HG03064 (cell line): ENCODE data around the gene ENDOG.
"Not testable (repeated sequence)": the region's sequence is repeated elsewhere in the genome, so short reads cannot be mapped to it uniquely, and the experiment has no call there.

Experiments used
- ATAC-seq: cut with Tn5 transposase; IDR thresholded peaks from one replicate; pipeline ENCODE4 v1.9.1; 2021; ENCODE audit warnings: low read depth; ENCODE audit not compliant: unreplicated experiment

ENDOG gene

DNA sequence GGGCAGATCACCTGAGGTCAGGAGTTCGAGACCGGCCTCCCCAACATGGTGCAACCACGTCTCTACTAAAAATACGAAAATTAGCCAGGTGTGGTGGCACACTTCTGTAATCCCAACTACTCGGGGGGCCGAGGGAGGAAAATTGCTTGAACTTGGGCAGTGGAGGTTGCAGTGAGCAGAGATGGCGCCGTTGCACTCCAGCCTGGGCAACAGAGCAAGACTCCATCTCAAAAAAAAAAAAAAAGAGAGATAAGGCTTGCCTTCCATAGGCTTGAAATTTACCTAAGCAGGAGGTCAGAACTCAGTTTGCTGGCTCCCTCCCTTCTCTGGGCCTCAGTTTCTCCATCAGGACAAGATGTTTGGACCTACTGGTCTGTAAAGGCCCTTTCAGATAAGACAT is 10.0 kb downstream of the ENDOG start:
- ATAC-seq: no peak

- ATAC-seq: peak; percentile 13
Measured at GRCh38 chr9:128828719-128829452, 10.6 kb downstream of the ENDOG start.

GRCh38 chr9:128829477-128830251 is 11.4 kb downstream of the ENDOG start, which contains the start of gene SPOUT1:
Gene SPOUT1 (minus strand): TSS chr9:128829794. CDS start chr9:128829780, 14 bp downstream.
- peak; percentile 84 for ATAC-seq

DNA sequence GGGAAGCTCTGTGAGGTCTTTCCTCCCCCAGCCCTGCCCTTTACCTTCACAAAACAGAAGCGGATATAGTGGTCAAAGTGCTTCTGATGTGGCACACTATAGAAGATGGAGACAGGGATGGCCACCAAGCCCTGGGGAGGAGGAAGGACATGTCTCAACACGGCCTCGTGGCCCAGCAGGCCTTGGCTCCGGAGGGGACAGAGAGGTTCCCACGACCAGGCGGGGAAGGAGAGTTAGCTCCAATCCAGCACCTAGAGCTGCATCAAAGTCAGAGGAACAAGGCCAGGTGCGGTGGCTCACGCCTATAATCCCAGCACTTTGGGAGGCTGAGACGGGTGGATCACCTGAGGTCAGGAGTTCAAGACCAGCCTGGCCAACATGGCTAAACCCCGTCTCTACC is 15.4 kb downstream of the ENDOG start:
- ATAC-seq: no peak

DNA sequence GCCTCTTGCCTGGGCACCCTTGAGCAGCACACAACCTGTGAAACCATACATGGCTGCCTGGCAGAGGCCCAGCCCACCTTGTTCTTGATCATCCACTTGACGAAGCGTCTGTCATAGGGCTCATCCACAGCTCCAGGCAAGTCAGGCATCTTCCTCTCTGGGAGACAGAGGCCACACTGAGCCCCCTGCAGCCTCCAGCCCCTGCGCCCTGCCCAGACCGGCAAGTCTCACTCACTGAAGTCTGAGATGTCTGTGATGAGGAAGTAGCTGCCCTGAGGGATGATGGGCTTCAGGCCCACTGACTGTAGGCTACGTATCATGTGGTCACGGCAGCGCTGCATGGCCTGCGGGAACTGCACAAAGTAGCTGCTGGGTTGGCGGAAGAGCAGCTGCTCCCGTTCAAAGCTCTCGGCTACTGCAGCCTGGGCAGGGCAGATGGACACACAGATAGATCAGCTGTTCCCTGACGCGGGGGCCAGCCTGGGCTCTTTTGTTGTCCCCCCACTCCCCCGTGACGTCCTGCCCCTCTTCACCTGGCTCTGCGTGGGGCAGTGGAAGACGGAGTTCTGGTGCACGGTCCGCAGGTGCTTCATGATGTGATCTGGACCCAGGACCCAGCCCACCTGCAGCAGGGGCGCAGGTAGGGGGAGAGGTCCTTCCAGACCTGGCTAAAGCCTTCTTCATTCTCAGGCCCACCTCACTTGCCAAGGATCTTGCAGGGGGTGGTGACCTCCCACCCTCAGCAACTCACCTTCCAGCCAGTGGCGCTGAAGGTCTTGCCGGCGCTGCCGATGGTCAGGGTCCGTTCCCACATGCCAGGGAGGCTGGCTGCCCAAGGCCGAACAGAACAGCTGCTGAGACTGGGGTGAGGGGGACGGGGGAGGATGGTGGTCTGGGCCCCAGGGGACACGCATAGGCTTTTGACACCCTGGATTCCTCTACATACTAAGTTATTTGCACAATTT is 17.2 kb downstream of the ENDOG start:
- no peak for ATAC-seq

DNA sequence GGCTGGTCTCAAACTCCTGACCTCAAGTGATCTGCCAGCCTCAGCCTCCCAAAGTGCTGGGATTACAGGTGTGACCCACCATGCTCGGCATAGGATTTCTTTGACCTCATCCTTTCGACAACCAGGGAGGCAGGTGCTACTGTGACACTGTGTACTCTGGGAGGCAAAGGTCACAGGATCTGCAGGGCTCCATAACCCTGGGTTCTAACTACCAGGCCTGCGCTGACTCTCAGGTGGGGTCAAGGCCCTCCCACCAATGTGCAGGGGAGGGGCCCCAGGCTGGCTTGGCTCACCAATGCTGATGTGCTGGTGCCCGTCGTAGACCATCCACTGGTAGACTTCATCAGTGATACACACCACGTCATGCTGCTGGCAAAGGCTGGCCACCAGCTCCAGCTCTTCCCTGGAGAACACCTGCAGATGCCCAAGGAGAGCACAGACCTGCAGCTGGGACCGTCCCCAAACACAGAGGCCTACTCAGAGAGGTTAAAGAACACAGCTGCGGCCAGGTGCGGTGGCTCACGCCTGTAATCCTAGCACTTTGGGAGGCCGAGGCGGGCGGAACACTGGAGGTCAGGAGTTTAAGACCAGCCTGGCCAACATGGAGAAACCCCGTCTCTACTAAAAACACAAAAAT is 18.3 kb downstream of the ENDOG start:
- no peak for ATAC-seq

- ATAC-seq: no peak
Measured at GRCh38 chr9:128838338-128838737, 20.0 kb downstream of the ENDOG start.

DNA sequence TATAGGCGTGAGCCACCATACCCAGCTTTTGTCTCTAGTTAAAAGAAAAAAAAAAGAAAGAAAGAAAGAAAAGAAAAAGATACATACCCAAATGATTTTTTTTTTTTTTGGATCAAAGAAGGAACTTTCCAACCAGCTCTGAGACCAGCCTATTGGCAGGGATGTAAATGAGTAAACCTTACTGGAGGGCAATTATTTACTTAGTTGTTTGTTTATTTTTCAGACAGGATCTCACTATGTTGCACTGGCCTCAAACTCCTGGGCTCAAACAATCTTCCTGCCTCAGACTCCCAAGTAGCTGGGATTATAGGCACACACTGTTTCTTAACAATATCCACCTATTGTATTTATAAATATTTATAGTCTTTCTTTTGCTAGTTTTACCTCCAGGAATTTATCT is 22.2 kb downstream of the ENDOG start:
- no peak for ATAC-seq

DNA sequence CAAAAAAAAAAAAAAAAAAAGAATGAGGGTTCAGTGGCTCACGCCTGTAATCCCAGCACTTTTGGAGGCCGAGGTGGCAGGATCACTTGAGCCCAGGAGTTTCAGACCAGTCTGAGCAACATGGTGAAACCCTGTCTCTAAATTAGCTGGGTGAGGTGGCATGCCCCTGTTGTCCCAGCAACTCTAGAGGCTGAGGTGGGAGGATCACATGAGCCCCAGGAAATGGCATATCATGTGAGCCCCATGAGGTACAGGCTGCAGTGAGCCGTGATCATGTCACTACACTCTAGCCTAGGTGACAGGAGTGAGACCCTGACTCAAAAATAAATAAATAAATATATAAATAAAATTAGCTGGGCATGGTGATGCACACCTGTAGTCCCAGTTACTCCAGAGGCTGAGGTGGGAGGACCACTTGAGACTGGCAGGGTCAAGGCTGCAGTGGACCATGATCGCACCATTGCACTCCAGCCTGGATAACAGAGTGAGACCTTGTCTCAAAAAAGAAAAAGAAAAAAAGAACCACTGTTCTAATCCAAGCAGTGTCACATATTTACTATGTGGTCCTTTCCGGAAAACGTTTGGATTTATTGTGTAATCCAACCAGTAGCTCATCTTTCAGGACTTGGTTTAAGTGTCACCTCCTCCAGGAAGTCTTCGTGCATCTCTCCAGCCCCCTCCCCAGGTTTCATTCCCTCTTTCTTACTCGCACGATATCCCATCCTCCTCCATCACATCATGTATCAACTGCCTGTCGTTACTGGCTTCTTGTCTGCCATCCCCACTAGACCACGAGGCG is 23.6 kb downstream of the ENDOG start:
- ATAC-seq: no peak

DNA sequence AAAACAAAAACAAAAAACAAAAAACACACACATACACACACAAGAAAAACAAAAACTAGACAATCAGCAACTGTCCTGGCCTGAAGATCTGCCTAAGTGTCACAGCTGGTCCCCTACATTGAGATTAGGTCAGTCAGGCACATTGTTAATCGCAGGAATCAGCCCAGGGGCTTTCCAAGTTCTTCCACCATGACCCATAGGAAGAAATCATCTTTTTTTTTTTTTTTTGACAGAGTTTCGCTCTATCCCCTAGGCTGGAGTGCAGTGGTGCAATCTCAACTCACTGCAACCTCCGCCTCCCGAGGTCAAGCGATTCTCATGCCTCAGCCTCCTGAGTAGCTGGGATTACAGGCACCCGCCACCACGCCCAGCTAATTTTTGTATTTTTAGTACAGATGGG is 24.9 kb downstream of the ENDOG start:
- ATAC-seq: not testable (repeated sequence)

DNA sequence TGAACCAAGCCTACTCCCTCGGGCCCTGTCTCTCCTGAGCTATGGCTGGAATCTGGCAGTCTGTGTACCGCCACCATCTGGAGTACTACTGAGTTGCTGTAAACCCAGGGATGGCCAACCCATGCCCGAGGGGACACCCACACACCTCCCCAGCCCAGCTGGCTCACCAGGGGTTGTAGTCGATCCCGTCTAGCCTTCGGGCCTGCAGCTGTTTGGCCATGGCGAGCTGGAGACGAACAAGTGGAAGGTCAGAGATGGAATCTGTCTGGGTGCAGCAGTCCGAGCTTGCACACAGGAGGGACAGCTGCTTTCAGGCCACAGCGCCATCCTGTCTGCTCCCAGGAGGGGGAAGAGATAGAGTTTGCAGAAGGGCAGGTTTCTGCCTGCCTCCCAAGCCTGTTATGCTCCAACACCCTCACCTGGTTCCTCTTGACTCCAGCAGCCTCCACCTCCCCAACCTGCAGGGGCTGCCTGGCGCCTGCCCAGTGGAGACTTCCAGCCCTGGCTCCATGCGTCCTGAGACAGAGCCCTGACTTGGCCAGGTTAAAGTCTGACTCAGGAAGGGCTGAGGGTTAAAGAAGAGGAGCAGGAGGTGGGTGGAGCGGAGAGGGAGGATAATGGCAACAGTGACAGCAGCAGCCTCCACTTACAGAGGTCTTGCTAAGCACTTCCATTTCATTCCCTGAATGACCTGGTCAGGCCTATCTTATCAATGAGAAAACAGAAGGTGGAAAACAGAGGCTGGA is 27.1 kb downstream of the ENDOG start:
- no peak for ATAC-seq

DNA sequence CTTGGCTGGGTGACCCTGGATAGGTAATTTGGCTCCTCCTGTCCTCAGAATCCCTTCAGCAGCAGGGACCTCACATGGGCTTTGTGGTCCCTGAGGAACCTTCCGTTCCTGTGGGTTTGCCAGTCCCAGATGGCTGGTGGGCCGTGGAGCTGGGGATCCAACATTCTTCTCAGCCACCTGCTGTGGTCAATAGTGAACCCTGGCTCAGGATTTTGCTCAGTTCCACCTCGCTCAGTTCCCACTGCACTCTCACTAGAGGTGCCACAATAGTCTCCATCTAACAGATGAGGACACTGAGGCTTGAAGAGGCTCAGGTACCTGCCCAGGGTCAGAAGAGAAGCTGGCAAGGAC is 28.4 kb downstream of the ENDOG start:
- ATAC-seq: no peak

- ATAC-seq: no peak
Measured at GRCh38 chr9:128847803-128848202, 29.5 kb downstream of the ENDOG start.

DNA sequence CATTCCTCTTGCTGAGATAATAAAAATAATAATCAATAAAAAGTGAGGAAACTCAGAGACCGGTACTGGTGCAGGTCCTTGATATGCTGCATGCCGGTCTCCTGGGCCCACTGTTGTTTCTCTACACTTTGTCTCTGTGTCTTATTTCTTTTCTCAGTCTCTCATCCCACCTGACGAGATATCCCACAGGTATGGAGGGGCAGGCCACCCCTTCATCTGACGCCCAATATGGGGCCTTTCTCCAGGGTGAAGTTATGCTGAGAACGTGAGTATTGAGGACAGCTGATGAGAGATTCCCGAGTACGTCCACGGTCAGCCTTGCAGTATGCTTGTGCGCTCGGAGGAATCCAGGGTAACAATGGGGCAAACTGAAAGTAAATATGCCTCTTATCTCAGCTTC is 32.7 kb downstream of the ENDOG start:
- ATAC-seq: not testable (repeated sequence)

- ATAC-seq: not testable (repeated sequence)
Measured at GRCh38 chr9:128851779-128852600, 33.7 kb downstream of the ENDOG start.

DNA sequence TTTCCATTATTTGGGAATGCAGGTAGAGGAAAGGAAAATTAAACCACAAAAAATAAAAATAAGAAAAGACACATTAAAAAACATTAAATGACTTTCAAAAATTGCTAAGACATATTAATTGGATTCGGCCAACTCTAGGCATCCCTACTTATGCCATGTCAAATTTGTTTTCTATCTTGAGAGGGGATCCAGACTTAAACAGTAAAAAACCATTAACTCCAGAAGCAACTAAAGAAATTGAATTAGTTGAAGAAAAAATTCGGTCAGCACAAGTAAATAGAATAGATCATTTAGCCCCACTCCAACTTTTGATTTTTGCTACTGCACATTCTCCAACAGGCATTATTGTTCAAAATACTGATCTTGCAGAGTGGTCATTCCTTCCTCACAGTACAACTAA is 34.3 kb downstream of the ENDOG start:
- not testable (repeated sequence) for ATAC-seq

DNA sequence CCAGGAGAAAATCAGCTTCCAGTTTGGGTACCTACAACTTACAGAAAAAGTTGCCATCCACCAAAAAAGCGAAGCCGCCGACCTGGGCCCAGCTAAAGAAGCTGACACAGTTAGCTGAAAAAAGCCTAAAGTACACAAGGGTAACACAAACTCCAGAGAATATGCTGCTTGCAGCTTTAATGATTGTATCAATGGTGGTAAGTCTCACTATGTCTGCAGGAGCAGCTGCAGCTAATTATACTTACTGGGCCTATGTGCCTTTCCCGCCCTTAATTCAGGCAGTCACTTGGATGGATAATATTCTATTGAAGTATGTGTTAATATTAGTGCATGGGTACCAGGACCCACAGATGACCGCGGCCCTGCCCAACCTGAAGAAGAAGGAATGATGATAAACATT is 36.2 kb downstream of the ENDOG start:
- not testable (repeated sequence) for ATAC-seq

GRCh38 chr9:128858476-128858875 is 40.2 kb downstream of the ENDOG start:
- not testable (repeated sequence) for ATAC-seq
